Naive thymus-derived CD4-positive, alpha-beta T cell (primary cell): ENCODE measurements around the gene PPP2R5A. TPM values are rescaled to one million over a fixed set of nuclear protein-coding genes. Genes with fewer than 3 reads are reported as not detected.
"Not testable (repeated sequence)": the region's sequence is repeated elsewhere in the genome, so short reads cannot be mapped to it uniquely, and the experiment has no call there.

Experiments used
- ATAC-seq: fragments of 150-1000 bp; cut with Tn5 transposase; 2 replicates; pipeline ENCODE4 v1.10.0; 2021; ENCODE audit warnings: mild to moderate bottlenecking, moderate library complexity
- CTCF ChIA-PET: fragments of 350-600 bp; sonication (Branson Sonifier 250); formaldehyde crosslinking; loops from one replicate; lab custom pipeline; 2021; ENCODE audit warnings: antibody characterized with exemption; lab: Charles Lee
- POLR2A ChIA-PET: fragments of 350-600 bp; sonication (Branson Sonifier 250); formaldehyde crosslinking; loops from one replicate; lab custom pipeline; 2021; ENCODE audit warnings: antibody characterized with exemption, inconsistent platforms; lab: Charles Lee
- DNase-seq, 9 donors: peaks; one replicate each; pipeline versions ENCODE4 v3.0.0 to v3.0.0-alpha.2; 2020 to 2022; ENCODE audit warnings: mixed read lengths in 1 of 9
- H3K27ac ChIP-seq: one replicate; pipeline ENCODE4 v1.7.0; 2013; ENCODE audit warnings: mild to moderate bottlenecking, low read depth, low read length, moderate library complexity
- H3K27me3 ChIP-seq, 2 donors: one replicate each; pipeline ENCODE4 v1.7.0; 2013; ENCODE audit warnings: low read length in 2 of 2, mild to moderate bottlenecking in 2 of 2, moderate library complexity in 2 of 2; ENCODE audit not compliant: control insufficient read depth in 2 of 2, insufficient read depth in 2 of 2
- H3K36me3 ChIP-seq, 3 experiments: 1 replicate in 2 of 3; 2 replicates in 1 of 3; pipeline ENCODE4 v1.7.0; 2013; ENCODE audit warnings: low read length in 3 of 3, mild to moderate bottlenecking in 3 of 3, moderate library complexity in 1 of 3; ENCODE audit not compliant: insufficient read depth in 3 of 3, control insufficient read depth in 2 of 3
- H3K4me1 ChIP-seq, 2 donors: one replicate each; pipeline ENCODE4 v1.7.0; 2013; ENCODE audit warnings: low read length in 2 of 2, mild to moderate bottlenecking in 2 of 2, moderate library complexity in 1 of 2; ENCODE audit not compliant: control insufficient read depth in 2 of 2, insufficient read depth in 2 of 2
- H3K4me3 ChIP-seq: 2 replicates; pipeline ENCODE4 v1.7.0; 2013; ENCODE audit warnings: mild to moderate bottlenecking, low read length
- H3K9me3 ChIP-seq, 3 experiments: 1 replicate in 2 of 3; 2 replicates in 1 of 3; pipeline ENCODE4 v1.7.0; 2013; ENCODE audit warnings: low read length in 3 of 3; ENCODE audit not compliant: control insufficient read depth in 2 of 3
- H3K27ac Mint-ChIP-seq, 9 donors: one replicate each; pipeline ENCODE4 v1.8.0; 2020 to 2022; ENCODE audit warnings: mixed read lengths in 9 of 9, mild to moderate bottlenecking in 8 of 9, moderate library complexity in 5 of 9, inconsistent platforms in 2 of 9
- H3K27me3 Mint-ChIP-seq, 5 donors: one replicate each; pipeline ENCODE4 v1.8.0; 2021 to 2022; ENCODE audit warnings: mixed read lengths in 5 of 5, mild to moderate bottlenecking in 1 of 5
- H3K36me3 Mint-ChIP-seq, 5 donors: one replicate each; pipeline ENCODE4 v1.8.0; 2020 to 2022; ENCODE audit warnings: mixed read lengths in 5 of 5, mild to moderate bottlenecking in 3 of 5, inconsistent platforms in 1 of 5
- H3K4me1 Mint-ChIP-seq, 7 donors: one replicate each; pipeline ENCODE4 v1.8.0; 2020 to 2022; ENCODE audit warnings: mixed read lengths in 7 of 7, mild to moderate bottlenecking in 3 of 7, inconsistent platforms in 1 of 7
- H3K4me3 Mint-ChIP-seq, 10 donors: one replicate each; pipeline ENCODE4 v1.8.0; 2020 to 2022; ENCODE audit warnings: mild to moderate bottlenecking in 10 of 10, mixed read lengths in 10 of 10, moderate library complexity in 6 of 10, inconsistent platforms in 2 of 10
- H3K9me3 Mint-ChIP-seq, 11 donors: one replicate each; pipeline ENCODE4 v1.8.0; 2020 to 2022; ENCODE audit warnings: mixed read lengths in 11 of 11, mild to moderate bottlenecking in 4 of 11, inconsistent platforms in 1 of 11, moderate library complexity in 1 of 11
- intact Hi-C, 2 donors: fragments of 100-400 bp; cut with micrococcal nuclease; formaldehyde crosslinking; loops; one replicate each; pipeline ENCODE4 v1.15.1; 2023
- polyA plus RNA-seq, 2 donors: library from polyadenylated mRNA; unstranded; fragments of 300-500 nt; fragmentation: Illumina TruSeq; gene quantifications; one replicate each; pipeline ENCODE4 v1.2.3, GENCODE V29; 2021
- total RNA-seq, 6 experiments: library from RNA in 5 of 6; stranded (reverse) in 5 of 6; gene quantifications; 1 replicate in 5 of 6; 2 replicates in 1 of 6; pipeline ENCODE4 v1.2.3 and lab custom pipeline; 2021 to 2026

PPP2R5A gene
- total and polyA plus RNA-seq, 7 experiments from 2014 or later: 22.9 to 52.7 (median 47.5) TPM

- POLR2A ChIA-PET: interaction anchor here (0.6 to 2.8 kb wide), 22 partner anchors 9 to 507 kb away, joined by 3 to 32 read pairs (median 3); partner anchors contain the start of genes DTL, INTS7, NENF and PACC1
- DNase-seq: peak; percentile 66 to 82 (median 78)
- peak overlapping the region; percentile 96 for H3K4me3 ChIP-seq
- H3K36me3 Mint-ChIP-seq: peaks cover 0 to 16% (median 0%) of the 10 kb centered on the region in 5 donors
- H3K27ac ChIP-seq: peak overlapping the region; percentile 96
- peaks cover 0 to 5% (median 0%) of the 10 kb centered on the region in 3 experiments for H3K36me3 ChIP-seq
- H3K27ac Mint-ChIP-seq: peak overlapping the region; percentile 94 to 99 (median 98)
- peaks cover 28 to 34% of the 10 kb centered on the region in 2 donors for H3K4me1 ChIP-seq
- H3K4me1 Mint-ChIP-seq: peaks cover 28 to 58% (median 51%) of the 10 kb centered on the region in 7 donors
- intact Hi-C loops: loop anchor here (1.0 to 10.0 kb wide), 26 partner anchors 30 to 1999 kb away; partner anchors contain the start of genes ANGEL2 (in 2 of the 2), ATF3 (in 2 of the 2), DTL (in 2 of the 2) and INTS7 (in 2 of the 2)
- peaks cover 0 to 5% (median 0%) of the 10 kb centered on the region in 5 donors for H3K27me3 Mint-ChIP-seq
- CTCF ChIA-PET: interaction anchor here (0.8 to 3.1 kb wide), 5 partner anchors 9 to 250 kb away, joined by 3 to 29 read pairs (median 4); partner anchors contain the start of genes DTL and INTS7
- peak; percentile 25 for ATAC-seq
- H3K9me3 Mint-ChIP-seq: peaks cover 0 to 2% (median 0%) of the 10 kb centered on the region in 11 donors
- H3K4me3 Mint-ChIP-seq: peak overlapping the region; percentile 94 to 100 (median 98)
- H3K9me3 ChIP-seq: no peaks in the 10 kb centered on the region
- H3K27me3 ChIP-seq: no peaks in the 10 kb centered on the region
These were observed 710 bp downstream of the PPP2R5A start for GRCh38 chr1:212285685-212286555.

DNA sequence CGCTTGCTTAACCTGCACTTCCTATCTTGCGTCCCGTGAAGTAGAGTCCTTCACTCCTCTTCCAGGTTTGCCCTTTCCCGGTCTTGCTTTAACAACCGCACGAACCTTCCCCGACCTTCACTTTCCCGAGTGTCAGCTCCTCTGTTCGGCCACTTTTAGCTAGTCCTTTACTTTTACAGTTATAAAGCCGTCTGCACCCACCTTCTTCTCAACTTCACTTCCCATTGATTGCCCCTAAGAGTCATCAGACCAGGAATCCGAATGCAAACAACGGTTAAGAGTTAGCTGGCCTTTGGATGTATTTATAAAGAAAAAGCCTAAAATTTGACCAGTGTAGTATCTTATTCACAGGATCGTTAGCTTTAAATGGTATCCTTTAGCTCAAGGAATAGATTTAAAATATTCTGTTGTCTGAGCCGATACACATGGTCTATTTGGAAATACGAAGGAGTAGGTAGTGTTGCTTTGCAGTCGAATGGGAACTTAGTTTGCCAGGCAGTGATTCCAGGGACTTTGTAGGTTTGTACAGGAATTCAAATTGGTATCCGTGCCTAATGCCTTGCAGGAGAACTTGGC is 1.4 kb downstream of the PPP2R5A start:
- Mint-ChIP-seq H3K4me1 (peaks cover 35 to 66% (median 57%) of the 10 kb centered on the region in 7 donors), H3K36me3 (peaks cover 0 to 16% (median 0%) of the 10 kb centered on the region in 5 donors), H3K9me3 (peaks cover 0 to 2% (median 0%) of the 10 kb centered on the region in 11 donors), H3K27me3 (peaks cover 0 to 5% (median 0%) of the 10 kb centered on the region in 5 donors), H3K27ac (peak overlapping the region; percentile 94 to 99 (median 98)), H3K4me3 (peak overlapping the region; percentile 94 to 100 (median 98))
- H3K27ac ChIP-seq: peak overlapping the region; percentile 96
- intact Hi-C loops: loop anchor here (1.0 to 10.0 kb wide), 11 partner anchors 46 to 1998 kb away; partner anchors contain the start of genes FLVCR1 (in 1 of the 2), LPGAT1 (in 1 of the 2), NEK2 (in 1 of the 2) and SLC30A1 (in 1 of the 2)
- ChIA-PET CTCF (interaction anchor here (0.8 to 3.1 kb wide), 4 partner anchors 38 to 251 kb away, joined by 3 to 29 read pairs (median 4); partner anchors contain the start of genes DTL and INTS7), POLR2A (interaction anchor here (0.6 to 2.8 kb wide), 16 partner anchors 8 to 506 kb away, joined by 3 to 32 read pairs (median 4); partner anchors contain the start of genes DTL, INTS7 and PACC1)
- no peaks in the 10 kb centered on the region for H3K27me3 ChIP-seq
- peak overlapping the region; percentile 96 for H3K4me3 ChIP-seq
- H3K4me1 ChIP-seq: peaks cover 35 to 41% of the 10 kb centered on the region in 2 donors
- ATAC-seq (no peak), DNase-seq (peak in 2 of 9 donors; percentile 7 to 32)
- peaks cover 0 to 5% (median 0%) of the 10 kb centered on the region in 3 experiments for H3K36me3 ChIP-seq
- H3K9me3 ChIP-seq: no peaks in the 10 kb centered on the region

DNA sequence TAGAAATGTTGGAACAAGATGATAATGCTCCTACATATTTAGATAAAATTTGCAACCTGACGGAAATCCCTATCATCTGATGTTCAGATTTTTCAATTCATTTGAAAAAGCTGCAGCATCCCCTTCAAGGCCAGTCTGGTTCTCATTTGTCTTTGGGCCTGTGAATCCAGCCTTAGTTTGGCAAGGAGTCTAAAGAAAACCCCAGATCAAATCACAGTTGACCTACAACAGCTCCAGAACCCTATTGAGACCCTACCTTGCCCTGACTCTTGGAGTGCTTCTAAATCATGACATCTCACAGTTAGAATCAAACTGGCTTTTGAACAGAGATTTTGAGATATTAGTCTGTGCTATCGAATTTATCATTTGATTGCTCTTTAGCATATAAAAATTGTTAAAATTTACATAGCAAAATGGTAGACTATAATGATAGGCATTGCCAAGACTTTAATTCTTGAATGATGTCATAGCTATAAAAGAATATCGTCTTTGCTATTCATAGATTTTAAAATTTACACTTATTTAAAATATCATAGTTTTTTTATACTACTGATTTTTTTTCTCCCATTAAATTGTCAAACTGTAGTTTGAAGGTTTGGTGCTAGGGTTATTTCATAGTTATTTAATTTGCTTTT is 2.2 kb downstream of the PPP2R5A start:
- H3K9me3 ChIP-seq: no peaks in the 10 kb centered on the region
- POLR2A ChIA-PET: interaction anchor here (0.9 to 2.8 kb wide), 7 partner anchors 7 to 252 kb away, joined by 5 to 32 read pairs (median 11); partner anchors contain the start of genes DTL, INTS7 and PACC1
- H3K27ac ChIP-seq: peak overlapping the region; percentile 96
- peaks cover 0 to 16% (median 0%) of the 10 kb centered on the region in 5 donors for H3K36me3 Mint-ChIP-seq
- peak overlapping the region; percentile 94 to 100 (median 98) for H3K4me3 Mint-ChIP-seq
- H3K4me3 ChIP-seq: peak overlapping the region; percentile 96
- ATAC-seq (no peak), DNase-seq (no peak)
- intact Hi-C loops: loop anchor here (2.0 to 10.0 kb wide), 9 partner anchors 45 to 1997 kb away; partner anchors contain the start of genes FLVCR1 (in 1 of the 2), LPGAT1 (in 1 of the 2), SLC30A1 (in 1 of the 2) and SMYD2 (in 1 of the 2)
- CTCF ChIA-PET: interaction anchor here (0.8 to 3.1 kb wide), 6 partner anchors 39 to 252 kb away, joined by 3 to 29 read pairs (median 4); partner anchors contain the start of genes DTL and INTS7
- H3K4me1 Mint-ChIP-seq: peaks cover 42 to 73% (median 62%) of the 10 kb centered on the region in 7 donors
- no peaks in the 10 kb centered on the region for H3K27me3 ChIP-seq
- peak overlapping the region; percentile 94 to 99 (median 98) for H3K27ac Mint-ChIP-seq
- peaks cover 0 to 2% (median 0%) of the 10 kb centered on the region in 11 donors for H3K9me3 Mint-ChIP-seq
- H3K4me1 ChIP-seq: peaks cover 40 to 48% of the 10 kb centered on the region in 2 donors
- peaks cover 0 to 5% (median 0%) of the 10 kb centered on the region in 3 experiments for H3K36me3 ChIP-seq
- peaks cover 0 to 5% (median 0%) of the 10 kb centered on the region in 5 donors for H3K27me3 Mint-ChIP-seq

DNA sequence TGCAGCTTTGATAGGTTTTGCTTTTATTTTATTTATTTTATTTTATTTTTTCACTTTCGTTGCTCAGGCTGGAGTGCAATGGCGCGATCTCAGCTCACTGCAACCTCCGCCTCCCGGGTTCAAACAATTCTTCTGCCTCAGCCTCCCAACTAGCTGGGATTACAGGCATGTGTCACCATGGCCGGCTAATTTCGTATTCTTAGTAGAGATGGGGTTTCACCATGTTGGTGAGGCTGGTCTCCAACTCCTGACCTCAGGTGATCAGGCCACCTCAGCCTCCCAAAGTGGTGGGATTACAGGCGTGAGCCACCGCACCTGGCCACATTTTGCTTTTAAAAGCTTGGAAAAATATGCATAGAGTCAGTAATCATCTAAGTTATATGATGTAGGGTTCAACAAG is 2.8 kb downstream of the PPP2R5A start:
- not testable (repeated sequence) for H3K9me3 Mint-ChIP-seq, H3K27me3 Mint-ChIP-seq, H3K36me3 ChIP-seq, ATAC-seq, H3K9me3 ChIP-seq, DNase-seq, H3K27me3 ChIP-seq, H3K27ac ChIP-seq
- Mint-ChIP-seq H3K4me3 (peak overlapping the region; percentile 78 to 100 (median 93)), H3K4me1 (peaks cover 45 to 76% (median 68%) of the 10 kb centered on the region in 7 donors), H3K36me3 (peaks cover 0 to 15% (median 0%) of the 10 kb centered on the region in 5 donors), H3K27ac (peak overlapping the region in 7 of 9 donors; percentile 34 to 79 (median 62))
- ChIA-PET POLR2A (interaction anchor here (0.6 to 2.8 kb wide), 3 partner anchors 10 to 253 kb away, joined by 3 to 32 read pairs (median 29); partner anchors contain the start of genes DTL and INTS7), CTCF (interaction anchor here (0.8 to 3.1 kb wide), 3 partner anchors 168 to 253 kb away, joined by 3 to 29 read pairs (median 3); partner anchors contain the start of genes DTL and INTS7)
- Histone ChIP-seq H3K4me1 (peaks cover 44 to 54% of the 10 kb centered on the region in 2 donors), H3K4me3 (peak overlapping the region; percentile 2)
- intact Hi-C loops: loop anchor here (2.0 to 10.0 kb wide), 9 partner anchors 44 to 1997 kb away; partner anchors contain the start of genes FLVCR1 (in 1 of the 2), LPGAT1 (in 1 of the 2), SLC30A1 (in 1 of the 2) and SMYD2 (in 1 of the 2)

DNA sequence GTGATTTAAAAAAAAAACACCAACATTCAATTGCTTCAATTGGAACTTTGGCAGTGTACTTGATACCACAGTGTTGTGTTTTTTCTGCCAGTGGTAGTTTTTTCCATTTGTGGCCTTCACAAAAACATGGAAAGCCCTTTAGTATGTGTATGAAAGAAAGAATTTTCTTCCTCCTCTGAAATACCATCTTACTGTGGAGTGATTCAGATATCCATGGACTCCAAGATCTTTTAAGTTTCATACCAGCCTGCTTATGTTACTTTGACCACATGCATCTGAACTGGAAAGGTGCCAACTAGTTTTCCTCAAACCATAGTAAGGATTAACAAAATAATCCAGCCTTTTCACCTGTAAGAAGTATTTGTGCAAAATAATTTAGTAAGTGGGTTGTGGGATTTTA is 3.4 kb downstream of the PPP2R5A start:
- Mint-ChIP-seq H3K4me3 (peak overlapping the region; percentile 38 to 100 (median 93)), H3K9me3 (peaks cover 0 to 2% (median 0%) of the 10 kb centered on the region in 11 donors), H3K4me1 (peaks cover 45 to 77% (median 70%) of the 10 kb centered on the region in 7 donors), H3K27me3 (peaks cover 0 to 2% (median 0%) of the 10 kb centered on the region in 5 donors), H3K36me3 (peaks cover 0 to 13% (median 0%) of the 10 kb centered on the region in 5 donors), H3K27ac (peak overlapping the region in 1 of 9 donors; percentile 57)
- ChIA-PET CTCF (no interaction called here), POLR2A (no interaction called here)
- Histone ChIP-seq H3K27ac (peak overlapping the region; percentile 27), H3K4me1 (peaks cover 48 to 58% of the 10 kb centered on the region in 2 donors), H3K36me3 (peaks cover 0 to 5% (median 0%) of the 10 kb centered on the region in 3 experiments), H3K27me3 (no peaks in the 10 kb centered on the region), H3K9me3 (no peaks in the 10 kb centered on the region), H3K4me3 (peak overlapping the region; percentile 2)
- DNase-seq: no peak
- intact Hi-C loops: loop anchor here (1.0 to 10.0 kb wide), 9 partner anchors 13 to 1996 kb away; partner anchors contain the start of genes FLVCR1 (in 1 of the 2), LPGAT1 (in 1 of the 2) and SMYD2 (in 1 of the 2)
- no peak for ATAC-seq
